HG03045 (cell line): ENCODE data around the gene MFN1.
"Not testable (repeated sequence)": the region's sequence is repeated elsewhere in the genome, so short reads cannot be mapped to it uniquely, and the experiment has no call there.

ENCODE experiments used
- ATAC-seq: cut with Tn5 transposase; IDR thresholded peaks from one replicate; pipeline ENCODE4 v1.9.1; 2021; ENCODE audit warnings: mild to moderate bottlenecking, moderate library complexity; ENCODE audit not compliant: unreplicated experiment

The MFN1 gene

DNA sequence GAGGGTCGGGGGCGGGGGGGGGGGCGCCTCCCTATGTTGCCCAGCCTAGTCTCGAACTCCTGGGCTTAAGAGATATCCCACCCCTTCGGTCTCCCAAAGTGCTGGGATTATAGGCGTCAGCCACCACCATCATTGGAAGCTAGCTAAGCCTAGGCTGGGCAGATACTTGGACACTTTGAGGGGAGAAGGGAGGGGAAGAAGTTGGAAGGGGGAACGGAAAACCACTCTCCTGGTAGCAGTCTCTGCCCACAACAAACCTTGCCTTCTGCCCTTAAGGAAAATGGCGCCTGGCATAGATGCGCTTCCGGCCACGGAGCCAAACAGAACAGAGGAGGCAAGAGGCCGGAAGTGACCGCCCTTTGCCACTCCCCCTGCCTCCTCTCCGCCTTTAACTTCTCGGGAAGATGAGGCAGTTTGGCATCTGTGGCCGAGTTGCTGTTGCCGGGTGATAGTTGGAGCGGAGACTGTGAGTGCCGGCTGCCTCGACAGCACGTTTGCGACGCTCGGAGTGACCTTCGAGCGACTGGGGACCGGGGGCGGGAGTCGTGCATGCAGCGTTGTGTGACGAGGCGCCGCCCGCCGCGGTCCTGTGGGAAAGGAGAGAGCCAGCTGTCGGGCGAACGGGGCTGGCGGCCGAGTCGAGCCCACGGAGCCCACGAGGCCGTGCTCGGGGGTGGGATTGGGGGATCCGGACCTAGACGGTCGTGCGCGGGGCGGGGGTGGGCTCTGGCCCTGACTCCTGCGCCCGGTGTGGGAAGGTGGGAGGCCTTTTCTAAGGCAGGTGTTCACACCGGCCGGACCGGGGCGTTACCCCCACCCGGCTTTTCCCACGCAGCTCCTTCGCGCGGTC is at the start of gene MFN1:
TSS of gene MFN1 (plus strand) at position 365 of the 850 bp plus-strand sequence. CDS start 1,143 bp downstream, outside the sequence.
- peak; percentile 93 for ATAC-seq

DNA sequence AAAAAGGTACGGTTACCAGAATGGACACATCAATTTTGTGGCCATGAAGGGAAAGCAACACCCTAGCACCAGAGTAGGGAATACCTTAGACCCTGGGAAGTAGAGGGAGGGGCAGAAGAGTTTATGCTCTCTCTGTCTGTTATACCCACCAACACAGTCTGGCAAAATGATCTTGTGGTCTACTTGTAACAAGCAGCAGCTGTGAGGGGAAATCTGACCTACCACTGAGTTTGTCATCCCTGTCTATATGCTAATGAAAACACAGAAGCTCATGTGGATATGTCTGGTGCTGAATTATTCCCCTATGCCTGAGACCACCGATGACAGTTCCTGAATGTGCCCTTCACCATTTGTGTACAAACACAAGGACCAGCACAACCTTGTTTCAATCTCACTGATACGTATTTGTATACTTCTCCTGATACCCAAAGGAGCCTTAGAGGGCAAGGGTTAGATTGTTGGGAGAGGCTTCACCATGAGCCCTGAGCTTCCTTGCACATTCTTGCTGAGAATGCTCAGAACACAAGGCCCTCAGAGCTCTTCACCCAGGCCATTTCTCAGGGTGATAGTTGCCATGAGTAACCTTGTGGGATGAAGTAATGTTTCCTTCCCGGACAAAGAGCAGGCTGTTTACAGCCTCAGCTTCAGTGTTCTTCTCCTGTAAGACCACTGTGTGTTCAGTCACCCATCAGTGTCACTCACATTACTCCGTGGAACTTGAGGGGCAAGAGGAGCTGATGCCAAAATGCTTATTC is 49.4 kb upstream of the MFN1 start:
- ATAC-seq: no peak

DNA sequence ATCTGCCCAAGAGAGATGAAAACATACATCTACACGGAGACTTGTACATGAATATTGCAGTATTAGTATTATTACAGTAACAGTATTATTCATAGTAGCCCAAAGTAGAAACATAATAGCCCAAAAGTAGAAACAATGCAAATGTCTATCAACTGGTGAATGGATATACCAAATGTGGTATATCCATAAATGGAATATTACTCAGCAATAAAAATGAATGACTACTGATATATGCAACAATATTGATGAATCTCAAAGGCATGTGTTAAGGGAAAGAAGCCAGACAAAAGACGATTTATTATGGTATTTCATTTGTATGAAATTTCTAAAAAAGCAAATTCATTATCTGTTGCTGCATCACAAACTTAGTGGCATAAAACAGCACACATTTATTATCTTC is 48.2 kb upstream of the MFN1 start:
- ATAC-seq: no peak

DNA sequence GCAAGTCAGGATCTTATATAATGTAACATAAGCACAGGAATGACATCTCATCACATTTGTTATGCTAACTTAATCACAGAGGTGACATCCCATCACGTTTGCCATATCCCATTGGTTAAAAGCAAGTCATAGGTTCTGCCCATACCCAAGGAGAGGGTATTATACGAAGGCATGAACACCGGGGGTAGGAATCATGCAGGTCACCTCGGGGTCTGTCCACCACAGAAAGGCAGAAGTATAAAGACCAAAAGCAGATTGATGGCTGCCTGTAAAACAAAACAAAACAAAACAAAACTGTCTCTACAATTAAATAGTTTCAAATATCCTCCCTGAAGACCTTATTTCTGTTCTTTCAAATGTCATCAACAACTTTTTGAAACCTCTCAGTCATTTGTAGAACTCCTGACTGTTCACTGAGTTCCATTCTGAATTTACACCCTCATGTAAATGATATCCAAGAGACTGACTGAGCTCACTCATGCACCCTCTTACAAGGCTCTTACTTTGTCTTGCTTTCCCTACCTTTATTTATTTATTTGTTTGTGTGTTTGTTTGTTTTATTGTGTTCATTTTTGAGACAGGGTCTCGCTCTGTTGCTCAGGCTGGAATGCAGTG is 47.4 kb upstream of the MFN1 start:
- ATAC-seq: no peak

DNA sequence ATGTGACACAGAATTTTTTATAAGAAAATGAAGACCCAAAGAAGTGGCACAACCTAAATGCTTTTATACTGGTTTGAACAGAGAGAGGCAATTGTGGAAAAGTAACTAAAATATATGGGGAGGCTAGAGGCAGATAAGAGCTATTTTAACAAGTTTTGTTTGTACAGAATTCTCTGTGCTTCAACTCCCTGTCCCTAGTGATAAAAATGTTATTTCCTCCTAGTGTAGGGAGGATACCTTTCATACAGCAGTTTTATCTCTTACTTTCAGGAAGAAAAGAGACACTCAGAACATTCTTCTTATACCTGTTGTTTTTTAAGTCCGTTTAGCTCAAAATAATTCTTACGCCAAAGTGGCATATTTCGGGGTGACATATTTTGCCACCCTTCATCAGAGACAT is 45.9 kb upstream of the MFN1 start:
- ATAC-seq: no peak

DNA sequence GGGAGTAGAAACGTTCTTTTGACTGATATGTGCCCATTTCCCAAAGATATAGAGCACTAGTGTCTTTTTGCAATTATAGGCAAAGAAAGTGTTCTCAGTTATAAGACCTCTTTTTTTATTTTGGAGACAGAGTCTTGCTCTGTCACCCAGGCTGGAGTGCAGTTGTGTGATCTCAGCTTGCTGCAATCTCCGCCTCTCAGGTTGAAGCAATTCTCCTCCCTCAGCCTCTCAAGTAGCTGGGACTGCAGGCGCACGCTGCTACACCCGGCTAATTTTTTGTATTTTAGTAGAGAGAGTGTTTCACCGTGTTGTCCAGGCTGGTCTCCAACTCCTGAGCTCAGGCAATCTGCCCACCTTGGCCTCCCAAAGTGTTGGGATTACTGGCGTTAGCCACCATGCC is 45.4 kb upstream of the MFN1 start:
- no peak for ATAC-seq

DNA sequence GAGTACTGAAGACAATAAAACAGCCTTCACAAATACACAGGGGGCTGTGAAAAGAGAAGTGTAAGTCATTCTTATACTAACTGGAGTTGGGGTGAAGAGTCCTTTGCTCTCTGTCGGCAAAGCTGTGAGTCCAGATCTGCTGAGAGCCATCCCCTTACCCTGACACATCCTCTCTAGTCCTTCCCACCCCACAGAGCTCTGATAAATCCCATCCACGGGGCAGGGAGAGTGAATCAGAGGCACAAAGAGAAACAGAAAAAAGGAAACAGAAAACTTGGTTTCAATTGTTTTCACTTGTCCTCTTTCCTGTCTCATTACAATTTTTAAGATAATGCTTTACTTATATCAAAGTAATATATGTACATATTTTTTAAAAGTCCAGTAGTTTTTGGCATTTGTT is 42.9 kb upstream of the MFN1 start:
- ATAC-seq: no peak

DNA sequence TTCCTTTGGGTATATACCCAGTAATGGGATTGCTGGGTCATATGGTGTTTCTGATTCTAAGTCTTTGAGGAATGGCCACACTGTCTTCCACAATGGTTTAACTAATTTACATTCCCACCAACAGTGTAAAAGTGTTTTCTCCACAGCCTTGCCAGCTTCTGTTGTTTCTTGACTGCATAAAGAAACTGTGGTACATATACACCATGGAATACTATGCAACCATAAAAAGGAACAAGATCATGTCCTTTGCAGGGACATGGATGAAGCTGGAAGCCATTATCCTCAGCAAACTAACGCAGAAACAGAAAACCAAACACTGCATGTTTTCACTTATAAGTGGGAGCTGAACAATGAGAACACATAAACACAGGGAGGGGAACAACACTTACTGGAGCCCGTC is 40.1 kb upstream of the MFN1 start:
- ATAC-seq: not testable (repeated sequence)

DNA sequence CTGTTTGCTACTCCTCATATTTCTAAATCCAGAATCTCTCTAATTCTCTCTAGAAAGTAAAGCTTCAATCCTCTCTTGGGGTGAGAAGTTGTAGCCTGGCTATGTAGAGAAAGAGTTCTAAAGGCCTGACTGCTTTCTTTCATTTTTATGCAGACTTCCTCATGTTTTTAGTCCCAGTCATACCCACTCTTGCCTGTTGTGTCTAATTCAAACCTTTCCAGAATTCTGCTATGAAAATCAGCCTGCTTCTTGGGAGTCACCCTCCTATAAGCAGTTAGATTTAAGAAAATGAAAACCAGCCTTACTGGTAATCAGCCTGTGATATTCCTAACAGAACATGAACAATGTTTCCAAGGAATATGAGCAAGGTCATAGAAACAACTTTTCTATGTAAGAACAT is 39.5 kb upstream of the MFN1 start:
- no peak for ATAC-seq

DNA sequence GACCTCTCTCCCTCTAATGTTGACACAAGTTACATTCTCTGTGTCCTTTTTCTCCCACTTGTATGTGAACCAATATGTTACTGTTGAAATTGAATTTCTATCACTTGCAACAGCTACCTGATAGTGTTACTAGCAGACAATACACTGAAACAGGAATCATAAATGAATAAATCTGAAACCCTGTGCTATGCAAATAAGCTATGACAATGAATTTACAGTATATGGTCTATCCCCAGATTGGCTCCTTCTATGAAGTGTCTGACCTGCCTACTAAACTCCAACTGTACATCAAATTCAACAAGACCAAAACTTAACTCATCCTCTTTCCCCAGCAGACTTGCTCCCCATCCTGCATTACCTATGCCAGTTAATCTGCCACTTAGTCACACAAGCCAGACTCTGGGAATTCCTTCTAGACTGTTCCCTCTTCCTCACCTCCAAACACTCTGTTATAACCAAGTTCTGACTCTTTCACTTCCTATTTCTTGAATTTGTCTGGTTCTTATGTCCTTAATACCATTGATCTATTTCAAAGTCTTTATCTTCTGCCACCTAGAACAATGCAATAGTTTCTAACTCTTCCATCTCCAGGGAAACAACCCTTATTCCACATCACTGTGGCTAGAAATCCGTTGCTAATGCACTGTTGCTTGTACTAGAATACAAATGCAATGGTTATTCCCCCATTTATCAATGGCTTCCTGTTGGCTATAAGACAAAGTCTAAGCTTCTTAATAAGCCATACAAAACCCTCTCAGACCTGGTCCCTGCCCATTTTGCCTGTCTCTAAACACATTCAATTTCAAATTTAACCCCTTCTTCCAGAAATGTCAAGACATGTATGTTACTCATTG is 38.1 kb upstream of the MFN1 start:
- peak; percentile 84 for ATAC-seq

DNA sequence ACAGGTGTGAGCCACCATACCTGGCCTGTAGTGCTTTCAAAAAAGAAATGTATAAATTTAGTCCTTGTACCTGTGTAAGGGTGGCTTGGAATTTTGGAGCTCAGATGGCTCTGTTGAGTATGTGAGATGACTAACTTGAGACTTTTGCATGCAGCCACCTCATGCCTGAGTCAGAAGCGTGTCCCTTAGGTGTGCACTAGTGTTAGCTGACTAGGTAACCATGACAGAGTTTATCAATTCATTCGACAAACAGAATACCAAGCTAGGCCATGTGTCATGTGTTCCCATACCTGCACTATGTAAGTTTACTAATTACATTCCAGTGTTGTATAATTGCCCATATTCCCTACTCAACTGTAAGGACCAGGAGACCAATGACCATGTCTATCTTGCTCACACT is 28.6 kb upstream of the MFN1 start:
- ATAC-seq: no peak

DNA sequence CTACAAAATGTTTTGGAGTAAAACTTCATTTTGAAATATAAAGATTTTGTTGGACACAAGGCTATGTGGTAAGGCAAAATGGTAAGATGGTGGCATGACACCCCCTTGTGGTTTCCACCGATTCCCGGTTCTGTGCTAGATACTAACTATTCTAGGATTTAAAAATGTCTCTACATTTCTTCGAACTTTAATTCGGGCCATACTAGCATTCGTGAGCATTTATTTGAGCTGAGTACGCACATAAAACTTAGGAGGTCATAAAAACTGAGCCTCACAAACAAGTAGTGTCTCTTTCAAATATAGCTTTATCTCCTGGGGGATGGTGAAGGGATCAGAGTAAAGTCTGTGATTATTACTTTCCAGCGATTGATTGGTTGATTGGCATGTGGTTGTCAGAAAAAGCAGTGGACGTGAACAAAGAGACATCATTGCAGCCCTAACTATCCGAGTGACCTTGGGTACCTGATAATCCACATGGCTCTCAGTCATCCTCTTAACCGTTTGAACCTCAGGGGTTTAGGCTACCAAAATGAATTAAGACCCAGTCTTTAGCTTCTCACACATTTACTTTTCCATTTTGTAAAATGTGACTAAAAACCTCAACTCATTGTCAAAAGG is 25.7 kb upstream of the MFN1 start:
- ATAC-seq: no peak

DNA sequence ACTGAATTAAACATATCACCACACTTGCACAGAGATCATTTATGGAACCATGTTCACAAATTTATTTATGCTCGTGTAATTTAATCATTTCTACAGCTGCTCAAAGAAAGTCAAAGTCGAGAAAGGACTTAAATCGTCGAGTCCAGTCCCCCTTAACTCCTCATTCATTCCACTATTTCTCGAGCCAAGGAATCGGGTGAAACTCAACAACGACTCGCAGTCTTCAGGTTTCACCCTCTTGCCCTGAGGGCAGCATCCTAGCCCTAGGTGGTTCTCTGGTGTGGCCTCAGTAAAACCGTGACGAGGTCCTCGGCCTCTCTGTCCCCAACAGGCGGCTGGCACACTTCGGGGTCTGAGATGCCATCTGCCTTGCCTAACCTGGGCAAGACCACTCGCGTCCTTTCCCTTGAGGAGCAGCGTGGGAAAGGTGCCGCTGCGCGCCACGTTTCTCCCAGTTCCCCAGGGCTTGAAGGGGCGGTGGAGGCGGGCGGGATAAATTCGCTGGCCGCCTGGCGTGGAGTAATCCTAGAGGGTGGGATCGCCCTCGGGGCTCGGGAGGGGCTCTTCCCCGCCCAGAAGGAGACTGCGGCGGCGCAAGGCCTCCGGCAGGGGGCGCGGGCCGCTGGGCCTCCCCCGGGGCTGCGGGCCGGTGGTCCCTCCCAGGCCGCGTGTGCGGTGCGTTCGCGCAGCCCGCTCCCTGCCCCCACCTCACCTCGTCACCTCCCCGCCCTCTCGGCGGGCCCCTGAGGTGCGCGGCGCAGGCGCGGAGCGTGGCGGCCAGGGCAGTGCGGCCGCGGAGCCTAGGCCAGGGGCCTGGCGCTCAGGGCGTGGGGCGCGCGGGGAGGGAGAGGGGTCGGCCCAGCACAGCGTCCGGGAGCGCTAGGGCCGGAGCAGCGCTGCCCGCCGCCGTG is 25.0 kb upstream of the MFN1 start, which contains the start of gene ZNF639:
TSS of gene ZNF639 (plus strand) at position 746 of the 911 bp plus-strand sequence. CDS start 5,263 bp downstream, outside the sequence.
- peak; percentile 75 for ATAC-seq

DNA sequence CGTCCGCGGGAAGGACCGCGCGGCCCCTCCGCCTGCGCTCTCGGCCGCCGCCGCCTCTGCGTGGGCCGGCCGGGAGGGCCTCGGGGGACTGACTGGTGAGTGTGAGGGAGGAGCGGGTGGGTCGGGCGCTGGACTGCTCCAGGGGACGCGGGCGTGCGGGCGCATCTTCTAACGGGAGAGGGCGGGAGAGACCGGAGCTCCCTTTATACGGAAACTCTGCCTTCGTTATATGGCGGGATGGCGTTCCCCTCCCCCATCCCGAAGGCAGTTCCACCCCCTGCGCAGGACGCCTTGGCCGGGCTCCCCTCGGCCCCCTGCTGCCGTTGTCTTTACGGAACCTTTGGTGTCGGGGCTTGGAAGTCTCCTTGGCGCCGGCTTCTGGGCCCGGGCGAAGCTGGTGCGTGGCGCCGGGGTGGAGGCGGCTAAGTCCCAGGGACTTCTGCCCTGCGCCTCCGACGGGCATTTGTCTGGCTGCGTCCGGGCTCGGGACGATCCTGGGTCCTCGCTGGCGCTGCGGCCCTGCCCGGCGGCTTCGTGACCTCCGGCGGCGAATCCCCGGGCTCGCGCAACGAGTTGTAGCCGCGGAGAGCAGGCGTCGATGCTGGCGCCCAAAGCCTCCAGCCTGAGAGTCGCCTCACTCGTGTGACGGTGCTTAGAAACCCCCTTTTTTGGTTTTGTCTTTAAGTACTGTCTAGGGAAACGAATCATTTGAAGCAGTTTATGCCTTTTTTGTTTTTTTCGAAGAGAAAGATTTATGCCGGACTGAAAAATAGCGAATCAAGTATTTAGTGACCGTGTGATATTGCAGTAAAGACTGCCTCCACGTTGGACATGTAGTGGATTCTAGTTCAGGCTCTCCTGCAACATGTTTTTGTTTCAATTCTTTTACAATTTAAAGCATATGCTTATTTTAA is 24.1 kb upstream of the MFN1 start:
- ATAC-seq: peak; percentile 45

DNA sequence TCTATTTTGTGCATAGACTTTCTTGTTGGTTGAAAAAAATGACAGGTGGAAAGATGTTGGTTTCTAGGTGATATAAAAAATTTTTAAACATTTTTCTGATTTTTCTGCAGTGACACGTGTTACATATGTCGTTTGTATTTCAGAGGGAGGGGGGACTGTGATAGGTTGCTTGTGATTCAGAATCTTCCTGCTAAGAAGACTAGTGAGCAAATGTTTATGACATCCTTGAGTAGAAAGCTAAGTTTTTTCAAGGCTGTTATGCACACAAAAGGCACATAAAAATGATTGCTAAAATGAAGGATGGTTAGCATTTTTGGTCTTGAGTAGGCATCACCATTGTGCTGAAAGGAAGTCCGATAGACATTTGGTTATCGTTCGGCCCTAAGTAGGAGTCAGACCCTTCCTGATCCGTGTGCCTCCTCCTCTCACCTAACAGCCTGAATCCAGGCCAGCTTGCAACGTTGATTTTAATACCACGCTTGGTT is 23.2 kb upstream of the MFN1 start:
- ATAC-seq: no peak

DNA sequence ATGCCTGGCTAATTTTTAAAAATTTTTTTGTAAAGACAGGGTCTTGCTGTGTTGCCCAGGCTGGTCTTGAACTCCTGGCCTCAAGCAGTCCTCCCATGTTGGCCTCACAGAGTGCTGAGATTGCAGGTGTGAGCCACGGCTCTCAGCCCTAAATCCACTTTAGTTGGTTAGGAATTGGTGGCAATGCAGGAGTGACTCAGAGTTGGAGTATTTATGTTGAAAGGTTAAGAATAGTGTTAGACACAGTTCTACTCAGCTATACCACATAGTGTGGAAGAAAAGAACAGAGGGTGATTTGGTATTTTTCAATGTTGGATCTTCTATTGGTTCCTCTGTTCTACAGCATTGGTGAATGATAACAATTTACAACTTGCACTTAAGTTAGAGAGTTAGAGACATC is 17.1 kb upstream of the MFN1 start:
- ATAC-seq: no peak

DNA sequence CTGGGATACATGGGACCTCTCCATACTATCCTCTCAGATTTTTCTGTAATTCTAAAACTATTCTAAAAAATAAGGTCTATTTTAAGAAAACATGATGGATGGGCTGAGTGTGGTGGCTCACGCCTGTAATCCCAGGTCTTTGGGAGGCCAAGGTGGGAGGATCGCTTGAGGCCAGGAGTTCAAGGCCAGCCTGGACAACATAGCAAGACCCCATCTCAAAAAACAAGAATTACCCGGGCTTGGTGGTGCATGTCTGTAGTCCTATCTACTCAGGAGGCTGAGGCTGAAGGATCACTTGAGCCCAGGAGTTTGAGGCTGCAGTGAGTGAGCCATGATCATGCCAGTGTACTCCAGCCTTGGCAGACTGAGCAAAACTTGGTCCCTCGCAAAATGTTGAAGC is 15.3 kb upstream of the MFN1 start:
- no peak for ATAC-seq

DNA sequence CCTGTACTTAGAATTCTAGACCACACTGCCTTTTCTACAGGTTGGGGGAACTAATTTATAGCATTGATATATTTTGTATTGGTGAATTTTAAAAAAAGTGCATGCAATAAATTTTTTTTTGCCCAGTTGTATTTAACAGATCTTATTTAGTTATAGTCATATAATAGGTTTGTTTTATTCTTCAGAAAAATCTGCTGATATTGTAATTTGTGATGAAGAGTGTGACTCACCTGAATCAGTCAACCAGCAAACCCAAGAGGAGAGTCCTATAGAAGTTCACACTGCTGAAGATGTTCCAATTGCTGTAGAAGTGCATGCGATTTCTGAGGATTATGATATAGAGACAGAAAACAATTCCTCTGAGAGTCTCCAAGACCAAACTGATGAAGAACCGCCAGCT is 14.4 kb upstream of the MFN1 start:
- no peak for ATAC-seq
